Memory B cell (primary cell): ENCODE data around the gene PHAF1.

Experiments used
- ATAC-seq: fragments of 150-1000 bp; cut with Tn5 transposase; 2 replicates; pipeline ENCODE4 v1.10.0; 2021; ENCODE audit warnings: low read depth, mild to moderate bottlenecking, moderate library complexity
- DNase-seq, 2 donors: peaks; one replicate each; pipeline ENCODE4 v3.0.0; 2022; ENCODE audit warnings: low spot score in 2 of 2
- H3K27ac Mint-ChIP-seq: one replicate; pipeline ENCODE4 v1.8.0; 2022; ENCODE audit warnings: mild to moderate bottlenecking, moderate library complexity, mixed read lengths
- H3K27me3 Mint-ChIP-seq: one replicate; pipeline ENCODE4 v1.8.0; 2022; ENCODE audit warnings: mixed read lengths
- H3K36me3 Mint-ChIP-seq: one replicate; pipeline ENCODE4 v1.8.0; 2022; ENCODE audit warnings: mild to moderate bottlenecking, mixed read lengths
- H3K4me1 Mint-ChIP-seq: one replicate; pipeline ENCODE4 v1.8.0; 2022; ENCODE audit warnings: mixed read lengths
- H3K4me3 Mint-ChIP-seq: one replicate; pipeline ENCODE4 v1.8.0; 2022; ENCODE audit warnings: mild to moderate bottlenecking, moderate library complexity, mixed read lengths
- H3K9me3 Mint-ChIP-seq: one replicate; pipeline ENCODE4 v1.8.0; 2022; ENCODE audit warnings: mixed read lengths

Gene PHAF1

GRCh38 chr16:67091906-67092566 lies 17.7 kb upstream of the PHAF1 start:
- Mint-ChIP-seq H3K27me3 (no peaks in the 10 kb centered on the region), H3K36me3 (peaks cover 5% of the 10 kb centered on the region), H3K4me1 (peaks cover 5% of the 10 kb centered on the region), H3K27ac (peak overlapping the region; percentile 59), H3K4me3 (no peak overlapping the region), H3K9me3 (no peaks in the 10 kb centered on the region)
- ATAC-seq (no peak), DNase-seq (no peak)

GRCh38 chr16:67093098-67093726 lies 16.5 kb upstream of the PHAF1 start:
- H3K36me3 Mint-ChIP-seq = peaks cover 3% of the 10 kb centered on the region
- no peak for ATAC-seq
- H3K4me1 Mint-ChIP-seq = peaks cover 5% of the 10 kb centered on the region
- H3K4me3 Mint-ChIP-seq = no peak overlapping the region
- H3K27me3 Mint-ChIP-seq = no peaks in the 10 kb centered on the region
- H3K9me3 Mint-ChIP-seq = no peaks in the 10 kb centered on the region
- no peak overlapping the region for H3K27ac Mint-ChIP-seq
- DNase-seq = no peak

- Mint-ChIP-seq H3K27me3 (no peaks in the 10 kb centered on the region), H3K4me3 (no peak overlapping the region), H3K27ac (no peak overlapping the region), H3K4me1 (no peaks in the 10 kb centered on the region), H3K9me3 (no peaks in the 10 kb centered on the region), H3K36me3 (no peaks in the 10 kb centered on the region)
- DNase-seq (no peak), ATAC-seq (no peak)
Measured at GRCh38 chr16:67098599-67098998, 11.1 kb upstream of the PHAF1 start.

GRCh38 chr16:67100569-67101310 lies 9.0 kb upstream of the PHAF1 start:
- Mint-ChIP-seq H3K36me3 (no peaks in the 10 kb centered on the region), H3K27ac (no peak overlapping the region), H3K9me3 (no peaks in the 10 kb centered on the region), H3K4me3 (no peak overlapping the region), H3K4me1 (peaks cover 14% of the 10 kb centered on the region), H3K27me3 (no peaks in the 10 kb centered on the region)
- DNase-seq = no peak
- peak; percentile 37 for ATAC-seq

- Mint-ChIP-seq H3K27ac (no peak overlapping the region), H3K4me1 (peaks cover 18% of the 10 kb centered on the region), H3K27me3 (no peaks in the 10 kb centered on the region), H3K4me3 (no peak overlapping the region), H3K9me3 (no peaks in the 10 kb centered on the region), H3K36me3 (no peaks in the 10 kb centered on the region)
- ATAC-seq (no peak), DNase-seq (no peak)
Measured at GRCh38 chr16:67101311-67102082, 8.2 kb upstream of the PHAF1 start.

GRCh38 chr16:67104061-67104460 lies 5.7 kb upstream of the PHAF1 start:
- no peak overlapping the region for H3K4me3 Mint-ChIP-seq
- no peaks in the 10 kb centered on the region for H3K36me3 Mint-ChIP-seq
- no peaks in the 10 kb centered on the region for H3K27me3 Mint-ChIP-seq
- ATAC-seq = peak; percentile 29
- DNase-seq = no peak
- peak overlapping the region; percentile 82 for H3K27ac Mint-ChIP-seq
- H3K9me3 Mint-ChIP-seq = no peaks in the 10 kb centered on the region
- peaks cover 18% of the 10 kb centered on the region for H3K4me1 Mint-ChIP-seq

- no peak overlapping the region for H3K4me3 Mint-ChIP-seq
- no peaks in the 10 kb centered on the region for H3K27me3 Mint-ChIP-seq
- H3K4me1 Mint-ChIP-seq = peaks cover 22% of the 10 kb centered on the region
- ATAC-seq (peak; percentile 33), DNase-seq (peak in 1 of 2 donors; percentile 11)
- H3K36me3 Mint-ChIP-seq = no peaks in the 10 kb centered on the region
- no peaks in the 10 kb centered on the region for H3K9me3 Mint-ChIP-seq
- H3K27ac Mint-ChIP-seq = peak overlapping the region; percentile 82
Measured at GRCh38 chr16:67104845-67105244, 4.9 kb upstream of the PHAF1 start.

GRCh38 chr16:67105246-67105645 lies 4.5 kb upstream of the PHAF1 start:
- no peaks in the 10 kb centered on the region for H3K36me3 Mint-ChIP-seq
- peak overlapping the region; percentile 82 for H3K27ac Mint-ChIP-seq
- no peaks in the 10 kb centered on the region for H3K9me3 Mint-ChIP-seq
- no peak overlapping the region for H3K4me3 Mint-ChIP-seq
- ATAC-seq (no peak), DNase-seq (no peak)
- H3K4me1 Mint-ChIP-seq = peaks cover 22% of the 10 kb centered on the region
- H3K27me3 Mint-ChIP-seq = no peaks in the 10 kb centered on the region

- H3K4me3 Mint-ChIP-seq = no peak overlapping the region
- no peaks in the 10 kb centered on the region for H3K36me3 Mint-ChIP-seq
- peaks cover 25% of the 10 kb centered on the region for H3K4me1 Mint-ChIP-seq
- H3K27ac Mint-ChIP-seq = no peak overlapping the region
- DNase-seq = no peak
- H3K9me3 Mint-ChIP-seq = no peaks in the 10 kb centered on the region
- ATAC-seq = no peak
- no peaks in the 10 kb centered on the region for H3K27me3 Mint-ChIP-seq
Measured at GRCh38 chr16:67105881-67106280, 3.9 kb upstream of the PHAF1 start.

GRCh38 chr16:67108489-67108888 lies 1.3 kb upstream of the PHAF1 start:
- DNase-seq = no peak
- no peak overlapping the region for H3K27ac Mint-ChIP-seq
- peaks cover 2% of the 10 kb centered on the region for H3K36me3 Mint-ChIP-seq
- H3K4me3 Mint-ChIP-seq = no peak overlapping the region
- H3K9me3 Mint-ChIP-seq = no peaks in the 10 kb centered on the region
- ATAC-seq = no peak
- no peaks in the 10 kb centered on the region for H3K27me3 Mint-ChIP-seq
- peaks cover 33% of the 10 kb centered on the region for H3K4me1 Mint-ChIP-seq

- Mint-ChIP-seq H3K27me3 (no peaks in the 10 kb centered on the region), H3K36me3 (peaks cover 2% of the 10 kb centered on the region), H3K4me1 (peaks cover 32% of the 10 kb centered on the region), H3K4me3 (peak overlapping the region; percentile 97), H3K9me3 (no peaks in the 10 kb centered on the region), H3K27ac (peak overlapping the region; percentile 87)
- DNase-seq (no peak), ATAC-seq (no peak)
Measured at GRCh38 chr16:67108931-67109406, 772 bp upstream of the PHAF1 start.

- H3K36me3 Mint-ChIP-seq = peaks cover 2% of the 10 kb centered on the region
- DNase-seq = no peak
- H3K27ac Mint-ChIP-seq = no peak overlapping the region
- H3K4me1 Mint-ChIP-seq = peaks cover 24% of the 10 kb centered on the region
- no peak overlapping the region for H3K4me3 Mint-ChIP-seq
- no peak for ATAC-seq
- H3K27me3 Mint-ChIP-seq = no peaks in the 10 kb centered on the region
- no peaks in the 10 kb centered on the region for H3K9me3 Mint-ChIP-seq
Measured at GRCh38 chr16:67111951-67112444, 2.3 kb downstream of the PHAF1 start.

GRCh38 chr16:67112591-67113399 lies 3.1 kb downstream of the PHAF1 start:
- DNase-seq = no peak
- Mint-ChIP-seq H3K27me3 (no peaks in the 10 kb centered on the region), H3K4me3 (no peak overlapping the region), H3K27ac (no peak overlapping the region), H3K9me3 (no peaks in the 10 kb centered on the region), H3K4me1 (peaks cover 24% of the 10 kb centered on the region), H3K36me3 (peaks cover 2% of the 10 kb centered on the region)
- ATAC-seq = no peak
